Esophagus muscularis mucosa (tissue), 4 donors: Measurements from ENCODE around the gene PXN. TPM values are rescaled to one million over a fixed set of nuclear protein-coding genes. Genes with fewer than 3 reads are reported as not detected.
A peak's percentile ranks its signal among the peaks of the same experiment; 100 is the strongest.

Experiments used
- DNase-seq: peaks from one replicate; pipeline ENCODE4 v3.0.0-alpha.2; 2017; ENCODE audit errors: extremely low spot score
- H3K27ac ChIP-seq, 4 donors: fragments of 200-600 bp; sonication (generic); replicated peaks in 1 of 4; 1 replicate in 3 of 4; 2 replicates in 1 of 4; pipeline ENCODE4 v1.5.1; 2016 to 2019; ENCODE audit warnings: mild to moderate bottlenecking in 1 of 4
- H3K27me3 ChIP-seq, 4 donors: fragments of 200-600 bp; sonication (generic); one replicate each; pipeline versions ENCODE4 v1.5.1 to v1.6.0; 2016 to 2019
- H3K36me3 ChIP-seq, 4 donors: fragments of 200-600 bp; sonication (generic); one replicate each; pipeline ENCODE4 v1.5.1; 2016 to 2019
- H3K4me1 ChIP-seq, 4 donors: fragments of 200-600 bp; sonication (generic); one replicate each; pipeline ENCODE4 v1.5.1; 2016 to 2019
- H3K4me3 ChIP-seq, 4 donors: fragments of 200-600 bp; sonication (generic); 1 replicate in 2 of 4; 2 replicates in 2 of 4; pipeline ENCODE4 v1.5.1; 2016 to 2019; ENCODE audit warnings: mild to moderate bottlenecking in 4 of 4, moderate library complexity in 1 of 4
- H3K9me3 ChIP-seq, 4 donors: fragments of 200-600 bp; sonication (generic); 1 replicate in 3 of 4; 2 replicates in 1 of 4; pipeline ENCODE4 v1.5.1; 2016 to 2019
- EP300 ChIP-seq: sonication (generic); formaldehyde crosslinking; IDR thresholded peaks from one replicate; pipeline ENCODE4 v1.6.1; 2017; ENCODE audit warnings: antibody characterized with exemption
- POLR2A ChIP-seq: fragments of 450-650 bp; IDR thresholded peaks from one replicate; pipeline ENCODE4 v1.6.1; 2017; ENCODE audit warnings: antibody characterized with exemption, moderate library complexity, mild to moderate bottlenecking, low read depth
- POLR2AphosphoS5 ChIP-seq, 2 donors: sonication (generic); formaldehyde crosslinking; IDR thresholded peaks; one replicate each; pipeline ENCODE4 v1.6.1; 2017; ENCODE audit warnings: antibody characterized with exemption in 2 of 2
- WGBS: methylation state at CpG from one replicate; pipeline ENCODE4 v1.1.5; 2018; 5-methylcytosine and 5-hydroxymethylcytosine counted together
- intact Hi-C: fragments of 100-400 bp; cut with DNase I; formaldehyde crosslinking; loops from one replicate; pipeline ENCODE4 v1.15.1; 2023
- total RNA-seq, 4 donors: library from RNA; depleted of rRNA; stranded (reverse); fragments of >200 nt; gene quantifications; one replicate each; pipeline versions ENCODE4 v1.1.0 to v1.2.1, GENCODE V29; 2016
- TF ChIP-seq, protein P1 (sequence below), 3 experiments: fragments of 200-600 bp in 2 of 3; fragments of 450-650 bp in 1 of 3; sonication (generic) in 2 of 3; IDR thresholded peaks; one replicate each; pipeline ENCODE4 v1.5.1; 2017 to 2019; ENCODE audit warnings: antibody characterized with exemption in 3 of 3, mild to moderate bottlenecking in 2 of 3, moderate library complexity in 1 of 3

The PXN gene
- total RNA-seq, 4 donors from 2014 or later: 51.9 to 89.4 (median 71.9) TPM

DNA sequence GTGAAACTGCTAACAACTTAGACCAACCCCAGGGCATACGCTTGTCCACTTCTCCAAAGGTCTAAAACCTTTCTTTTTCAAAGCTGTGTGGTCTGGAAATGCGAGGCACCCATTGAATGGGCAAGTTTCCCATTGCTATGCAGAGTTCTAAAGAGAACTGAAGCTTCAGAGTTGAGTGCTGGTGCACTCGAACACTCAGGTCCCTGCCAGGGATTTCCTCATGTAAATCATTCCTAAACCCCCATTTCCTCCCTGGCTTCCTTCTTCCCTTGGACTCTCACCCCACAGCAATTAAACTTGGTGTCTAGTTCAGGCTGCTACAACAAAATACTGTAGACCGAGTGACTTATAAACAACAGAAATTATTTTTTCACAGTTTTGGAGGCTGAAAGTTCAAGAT is 2.2 kb upstream of the PXN start:
- no peak for DNase-seq
- no peaks in the 10 kb centered on the region for H3K36me3 ChIP-seq
- H3K27me3 ChIP-seq: no peaks in the 10 kb centered on the region
- 52% methylated on average over 4 of the region's 4 CpGs for WGBS
- no peak for TF ChIP-seq POLR2AphosphoS5 (IDR thresholded peaks at IDR 0.05)
- TF ChIP-seq EP300: no peak
- TF ChIP-seq, protein P1, sequence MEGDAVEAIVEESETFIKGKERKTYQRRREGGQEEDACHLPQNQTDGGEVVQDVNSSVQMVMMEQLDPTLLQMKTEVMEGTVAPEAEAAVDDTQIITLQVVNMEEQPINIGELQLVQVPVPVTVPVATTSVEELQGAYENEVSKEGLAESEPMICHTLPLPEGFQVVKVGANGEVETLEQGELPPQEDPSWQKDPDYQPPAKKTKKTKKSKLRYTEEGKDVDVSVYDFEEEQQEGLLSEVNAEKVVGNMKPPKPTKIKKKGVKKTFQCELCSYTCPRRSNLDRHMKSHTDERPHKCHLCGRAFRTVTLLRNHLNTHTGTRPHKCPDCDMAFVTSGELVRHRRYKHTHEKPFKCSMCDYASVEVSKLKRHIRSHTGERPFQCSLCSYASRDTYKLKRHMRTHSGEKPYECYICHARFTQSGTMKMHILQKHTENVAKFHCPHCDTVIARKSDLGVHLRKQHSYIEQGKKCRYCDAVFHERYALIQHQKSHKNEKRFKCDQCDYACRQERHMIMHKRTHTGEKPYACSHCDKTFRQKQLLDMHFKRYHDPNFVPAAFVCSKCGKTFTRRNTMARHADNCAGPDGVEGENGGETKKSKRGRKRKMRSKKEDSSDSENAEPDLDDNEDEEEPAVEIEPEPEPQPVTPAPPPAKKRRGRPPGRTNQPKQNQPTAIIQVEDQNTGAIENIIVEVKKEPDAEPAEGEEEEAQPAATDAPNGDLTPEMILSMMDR (IDR thresholded peaks at IDR 0.05): no peak
- no peak for TF ChIP-seq POLR2A
- no peaks in the 10 kb centered on the region for H3K9me3 ChIP-seq
- peaks cover 17 to 30% (median 25%) of the 10 kb centered on the region in 4 donors for H3K4me1 ChIP-seq
- intact Hi-C loops: no loop called here
- no peak overlapping the region for H3K4me3 ChIP-seq
- no peak overlapping the region for H3K27ac ChIP-seq

DNA sequence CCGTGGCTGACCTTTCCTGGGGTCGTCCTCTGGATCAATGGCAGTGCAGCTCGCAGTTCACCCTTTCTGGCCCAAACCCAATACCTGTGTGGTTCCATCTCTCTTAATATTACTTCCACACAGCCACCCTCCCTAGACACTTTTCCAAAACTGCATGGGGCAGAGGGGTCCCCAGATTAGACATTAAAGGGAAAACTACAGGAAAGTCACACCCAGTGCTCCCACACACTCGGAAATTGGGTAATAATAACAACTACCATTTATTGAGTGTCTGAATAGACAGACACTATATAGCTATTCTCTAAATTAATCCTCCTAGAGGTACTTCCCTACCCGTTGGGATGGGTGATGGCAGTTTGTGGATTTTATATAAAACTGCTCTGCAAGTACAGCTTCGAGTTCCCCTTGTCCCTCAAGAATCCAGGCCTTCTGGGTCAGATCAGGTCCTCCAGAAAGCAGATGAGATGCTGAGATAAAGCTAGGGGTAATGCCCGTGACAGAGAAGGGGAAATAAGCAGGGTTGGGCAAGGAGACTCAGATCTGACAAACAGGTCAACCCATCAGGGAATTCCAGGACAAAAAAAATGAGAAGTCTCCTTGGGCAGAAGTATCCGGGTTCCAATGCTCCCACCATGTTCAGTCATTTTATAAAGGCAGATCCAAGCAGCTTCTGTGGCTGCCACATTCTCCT is 795 bp upstream of the PXN start:
- intact Hi-C loops: no loop called here
- no peaks in the 10 kb centered on the region for H3K27me3 ChIP-seq
- peak overlapping the region in 1 of 4 donors; percentile 29 for H3K4me3 ChIP-seq
- H3K27ac ChIP-seq: peak overlapping the region in 1 of 4 donors; percentile 44
- peaks cover 31 to 44% (median 39%) of the 10 kb centered on the region in 4 donors for H3K4me1 ChIP-seq
- no peak for TF ChIP-seq EP300
- TF ChIP-seq POLR2A: no peak
- TF ChIP-seq, protein P1 (IDR thresholded peaks at IDR 0.05): no peak
- no peak for TF ChIP-seq POLR2AphosphoS5 (IDR thresholded peaks at IDR 0.05)
- no peaks in the 10 kb centered on the region for H3K9me3 ChIP-seq
- no peak for DNase-seq
- H3K36me3 ChIP-seq: no peaks in the 10 kb centered on the region
- WGBS: 32% methylated on average over 8 of the region's 8 CpGs

DNA sequence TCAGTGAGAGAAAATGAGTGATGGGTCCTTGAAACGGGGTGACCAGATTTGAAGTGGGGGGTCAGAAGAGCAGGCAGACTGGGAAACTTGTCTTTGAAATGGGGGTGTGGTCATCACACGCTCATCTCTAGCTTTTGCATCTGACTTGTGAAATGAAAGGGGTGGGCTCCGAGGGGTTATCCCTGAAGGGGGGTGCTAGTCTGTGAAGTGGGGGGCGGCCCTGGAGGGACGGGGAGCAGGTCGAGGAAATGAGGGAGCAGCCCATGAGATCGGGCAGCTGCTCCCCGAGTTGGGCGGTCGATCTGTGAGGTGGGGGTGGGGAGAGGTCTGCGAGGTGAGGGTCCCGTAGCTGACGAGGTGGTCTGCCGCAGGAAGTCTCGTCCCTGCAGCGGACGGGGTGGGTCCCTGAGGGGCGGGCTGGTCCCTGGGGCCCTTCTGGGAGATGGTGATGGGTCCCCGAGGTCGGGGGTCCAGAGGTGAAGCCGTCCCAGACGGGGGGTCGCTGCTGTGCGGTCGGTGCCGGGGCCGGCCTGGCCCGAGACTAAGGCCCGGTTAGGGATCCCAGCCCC is 542 bp downstream of the PXN start:
- intact Hi-C loops: loop anchor here (1.0 kb wide), 2 partner anchors 34 to 37 kb away; no protein-coding TSS in a partner anchor
- H3K4me1 ChIP-seq: peaks cover 44 to 57% (median 53%) of the 10 kb centered on the region in 4 donors
- H3K4me3 ChIP-seq: peak overlapping the region; percentile 84 to 100 (median 99)
- WGBS: 5% methylated on average over 11 of the region's 29 CpGs
- H3K27me3 ChIP-seq: no peaks in the 10 kb centered on the region
- H3K36me3 ChIP-seq: peaks cover 0 to 8% (median 0%) of the 10 kb centered on the region in 4 donors
- TF ChIP-seq EP300 (no peak), POLR2AphosphoS5 (IDR thresholded peaks at IDR 0.05) (no peak), POLR2A (no peak)
- TF ChIP-seq, protein P1 (IDR thresholded peaks at IDR 0.05): no peak
- H3K9me3 ChIP-seq: no peaks in the 10 kb centered on the region
- H3K27ac ChIP-seq: peak overlapping the region; percentile 96 to 98 (median 96)
- DNase-seq: no peak

DNA sequence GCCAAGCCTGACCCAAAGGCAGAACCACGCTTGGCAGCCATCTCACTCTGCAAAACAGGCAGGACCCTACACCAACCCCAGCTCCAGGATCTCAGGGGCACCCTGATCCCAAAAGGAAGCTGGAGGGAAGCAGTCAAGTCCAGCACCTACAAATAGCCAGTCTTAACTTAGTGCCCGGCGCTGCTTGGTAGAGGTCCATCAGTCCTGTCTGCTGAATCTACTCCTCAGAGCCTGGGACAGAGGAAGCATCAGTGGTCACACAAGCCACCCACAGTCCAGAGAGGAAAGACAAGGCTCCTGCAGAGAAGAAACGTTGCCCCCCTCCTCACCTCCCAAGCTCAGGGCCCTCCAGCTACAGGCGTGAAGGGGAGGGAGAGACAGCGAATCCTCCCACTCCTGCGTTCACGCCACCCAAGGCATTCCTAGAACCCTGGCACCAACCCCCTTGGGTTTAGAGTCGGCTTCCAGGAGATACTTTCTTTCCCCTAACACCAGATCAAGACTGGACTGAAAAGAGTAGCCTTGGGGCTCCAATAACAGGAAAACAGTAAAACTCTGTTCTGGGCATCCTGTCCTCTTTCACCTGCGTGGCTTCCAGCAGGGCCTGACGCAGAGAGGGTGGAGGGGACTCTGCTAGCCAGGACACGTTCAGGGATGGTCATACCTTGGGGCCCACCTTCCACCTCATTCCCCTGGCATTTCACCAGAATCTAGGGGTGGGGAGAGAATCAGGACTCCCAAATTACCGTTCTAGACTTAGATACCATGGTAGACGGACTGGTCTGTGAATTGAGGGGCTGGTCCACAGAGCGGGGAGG is 1.2 kb downstream of the PXN start:
- peaks cover 0 to 10% (median 0%) of the 10 kb centered on the region in 4 donors for H3K36me3 ChIP-seq
- H3K4me3 ChIP-seq: peak overlapping the region; percentile 84 to 100 (median 99)
- H3K27me3 ChIP-seq: no peaks in the 10 kb centered on the region
- TF ChIP-seq, protein P1 (IDR thresholded peaks at IDR 0.05): no peak
- TF ChIP-seq EP300 (peak; percentile 7), POLR2AphosphoS5 (IDR thresholded peaks at IDR 0.05) (peak in 1 of 2 donors; percentile 29)
- H3K4me1 ChIP-seq: peaks cover 51 to 64% (median 60%) of the 10 kb centered on the region in 4 donors
- intact Hi-C loops: loop anchor here (1.0 kb wide), 1 partner anchor 33 kb away; no protein-coding TSS in a partner anchor
- peak overlapping the region; percentile 96 to 98 (median 96) for H3K27ac ChIP-seq
- DNase-seq: no peak
- WGBS: 12% methylated on average over 7 of the region's 15 CpGs
- no peaks in the 10 kb centered on the region for H3K9me3 ChIP-seq
